GM21390 (cell line): Measurements from ENCODE around the gene MAST2.

Source experiments
- ATAC-seq: cut with Tn5 transposase; IDR thresholded peaks from one replicate; pipeline ENCODE4 v1.9.1; 2021; ENCODE audit not compliant: unreplicated experiment

The MAST2 gene

GRCh38 chr1:45803299-45803780, at the start of gene MAST2:
Gene MAST2, plus strand, starts transcription at chr1:45803612. Its CDS starts 284 bp downstream, at chr1:45803896.
- peak; percentile 89 for ATAC-seq

- no peak for ATAC-seq
These were observed 47.7 kb upstream of the MAST2 start for GRCh38 chr1:45755697-45756096.

GRCh38 chr1:45762291-45762690, 41.1 kb upstream of the MAST2 start:
- ATAC-seq: no peak

- no peak for ATAC-seq
These were observed 37.2 kb upstream of the MAST2 start for GRCh38 chr1:45765999-45766792.

GRCh38 chr1:45767035-45767434, 36.4 kb upstream of the MAST2 start:
- no peak for ATAC-seq

- no peak for ATAC-seq
These were observed 34.0 kb upstream of the MAST2 start for GRCh38 chr1:45769261-45769932.

- no peak for ATAC-seq
These were observed 30.4 kb upstream of the MAST2 start for GRCh38 chr1:45772971-45773370.

- ATAC-seq: no peak
These were observed 27.6 kb upstream of the MAST2 start for GRCh38 chr1:45775794-45776193.

GRCh38 chr1:45785583-45785982, 17.8 kb upstream of the MAST2 start:
- peak; percentile 69 for ATAC-seq

- ATAC-seq: no peak
These were observed 15.5 kb upstream of the MAST2 start for GRCh38 chr1:45787905-45788304.

GRCh38 chr1:45789601-45790000, 13.8 kb upstream of the MAST2 start:
- no peak for ATAC-seq

GRCh38 chr1:45792744-45793143, 10.7 kb upstream of the MAST2 start:
- no peak for ATAC-seq

GRCh38 chr1:45793942-45794604, 9.3 kb upstream of the MAST2 start:
- no peak for ATAC-seq

GRCh38 chr1:45796381-45796780, 7.0 kb upstream of the MAST2 start:
- ATAC-seq: no peak

GRCh38 chr1:45796946-45797345, 6.5 kb upstream of the MAST2 start:
- no peak for ATAC-seq

GRCh38 chr1:45800899-45801298, 2.5 kb upstream of the MAST2 start:
- ATAC-seq: no peak

GRCh38 chr1:45802343-45803298, 791 bp upstream of the MAST2 start:
- peak; percentile 5 for ATAC-seq

GRCh38 chr1:45803781-45804668, 613 bp downstream of the MAST2 start:
- ATAC-seq: peak; percentile 30

GRCh38 chr1:45804669-45804969, 1.2 kb downstream of the MAST2 start:
- ATAC-seq: no peak

- ATAC-seq: no peak
These were observed 2.7 kb downstream of the MAST2 start for GRCh38 chr1:45806129-45806528.
